Immature natural killer cell (primary cell): ENCODE data around the gene ELAVL2. TPM values are rescaled to one million over a fixed set of nuclear protein-coding genes. Genes with fewer than 3 reads are reported as not detected.

ENCODE experiments used
- DNase-seq, 3 donors: peaks; one replicate each; pipeline ENCODE4 v3.0.0; 2022; ENCODE audit warnings: mixed read lengths in 1 of 3
- H3K27ac Mint-ChIP-seq, 6 donors: one replicate each; pipeline ENCODE4 v1.8.0; 2020; ENCODE audit warnings: mixed read lengths in 6 of 6, mild to moderate bottlenecking in 5 of 6, inconsistent platforms in 4 of 6, moderate library complexity in 3 of 6
- H3K27me3 Mint-ChIP-seq, 3 donors: one replicate each; pipeline ENCODE4 v1.8.0; 2020 to 2021; ENCODE audit warnings: low read depth in 3 of 3, mild to moderate bottlenecking in 3 of 3, mixed read lengths in 3 of 3, moderate library complexity in 3 of 3, inconsistent platforms in 1 of 3
- H3K36me3 Mint-ChIP-seq, 3 donors: one replicate each; pipeline ENCODE4 v1.8.0; 2020; ENCODE audit warnings: mixed read lengths in 3 of 3, inconsistent platforms in 2 of 3, mild to moderate bottlenecking in 2 of 3
- H3K4me1 Mint-ChIP-seq, 2 donors: one replicate each; pipeline ENCODE4 v1.8.0; 2020; ENCODE audit warnings: inconsistent platforms in 2 of 2, mild to moderate bottlenecking in 2 of 2, mixed read lengths in 2 of 2, moderate library complexity in 1 of 2
- H3K4me3 Mint-ChIP-seq, 5 donors: one replicate each; pipeline ENCODE4 v1.8.0; 2020; ENCODE audit warnings: mild to moderate bottlenecking in 5 of 5, mixed read lengths in 5 of 5, inconsistent platforms in 3 of 5, moderate library complexity in 3 of 5
- H3K9me3 Mint-ChIP-seq, 6 donors: one replicate each; pipeline ENCODE4 v1.8.0; 2020; ENCODE audit warnings: mild to moderate bottlenecking in 6 of 6, mixed read lengths in 6 of 6, inconsistent platforms in 4 of 6, moderate library complexity in 3 of 6
- polyA plus RNA-seq, 3 donors: library from polyadenylated mRNA; unstranded; fragments of 300-500 nt; fragmentation: Illumina TruSeq; gene quantifications; one replicate each; pipeline ENCODE4 v1.2.3, GENCODE V29; 2021

The ELAVL2 gene
- polyA plus RNA-seq, 3 donors from 2014 or later = not detected

DNA sequence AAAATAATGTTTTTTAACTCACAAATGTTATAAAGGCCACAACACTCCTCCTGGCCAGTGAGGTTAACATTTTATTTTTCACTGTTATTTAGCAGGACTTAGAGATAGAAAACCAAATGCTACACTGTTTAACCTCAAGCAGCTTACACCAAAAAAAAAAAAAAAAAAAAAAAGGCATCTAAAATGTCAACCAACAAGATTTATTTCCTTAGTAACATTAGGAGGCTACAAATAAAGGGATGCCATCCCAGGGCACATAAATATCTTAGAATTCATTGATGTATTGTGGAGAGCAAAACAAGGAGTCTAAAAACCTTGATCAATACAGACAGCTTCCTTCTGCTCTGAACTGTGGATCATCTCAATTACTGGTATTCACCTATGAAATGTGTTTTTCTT, 53.7 kb downstream of the ELAVL2 start:
- H3K27me3 Mint-ChIP-seq = peaks cover 0 to 7% (median 0%) of the 10 kb centered on the region in 3 donors
- no peaks in the 10 kb centered on the region for H3K4me1 Mint-ChIP-seq
- H3K4me3 Mint-ChIP-seq = no peak overlapping the region
- H3K9me3 Mint-ChIP-seq = peaks cover 10 to 52% (median 32%) of the 10 kb centered on the region in 6 donors
- DNase-seq = no peak
- H3K36me3 Mint-ChIP-seq = no peaks in the 10 kb centered on the region
- H3K27ac Mint-ChIP-seq = no peak overlapping the region

DNA sequence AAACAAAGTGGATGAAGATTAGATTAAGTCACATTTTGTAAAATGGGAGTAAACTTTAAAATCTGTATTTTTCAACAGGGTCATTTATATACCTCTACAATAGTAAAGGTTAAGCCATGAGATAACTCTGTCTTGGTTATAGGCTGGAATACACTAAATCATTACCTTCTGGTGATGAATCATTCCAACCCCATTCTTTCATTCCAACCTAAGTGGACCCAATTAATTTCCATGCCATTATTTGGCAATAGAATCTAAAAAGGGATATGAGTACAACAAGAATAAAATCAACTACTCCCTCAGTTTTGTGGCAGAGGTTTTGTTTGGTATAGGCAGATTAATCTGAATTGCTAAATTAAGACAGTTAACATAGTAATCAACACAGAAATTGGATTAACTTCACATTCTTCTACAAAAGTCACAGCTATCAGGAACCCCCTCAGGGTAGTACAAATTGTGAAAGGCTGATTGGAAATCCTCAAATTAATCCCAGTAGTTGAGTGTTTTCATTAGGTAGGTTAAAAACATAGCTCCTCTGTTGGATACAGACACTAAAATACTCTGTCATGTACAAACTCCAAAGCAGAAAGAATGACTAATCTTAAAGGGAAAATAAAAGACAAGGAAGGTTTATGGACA, 54.2 kb downstream of the ELAVL2 start:
- no peaks in the 10 kb centered on the region for H3K36me3 Mint-ChIP-seq
- H3K27me3 Mint-ChIP-seq = peaks cover 0 to 7% (median 0%) of the 10 kb centered on the region in 3 donors
- DNase-seq = no peak
- H3K4me1 Mint-ChIP-seq = no peaks in the 10 kb centered on the region
- no peak overlapping the region for H3K27ac Mint-ChIP-seq
- H3K4me3 Mint-ChIP-seq = no peak overlapping the region
- H3K9me3 Mint-ChIP-seq = peaks cover 10 to 51% (median 28%) of the 10 kb centered on the region in 6 donors

DNA sequence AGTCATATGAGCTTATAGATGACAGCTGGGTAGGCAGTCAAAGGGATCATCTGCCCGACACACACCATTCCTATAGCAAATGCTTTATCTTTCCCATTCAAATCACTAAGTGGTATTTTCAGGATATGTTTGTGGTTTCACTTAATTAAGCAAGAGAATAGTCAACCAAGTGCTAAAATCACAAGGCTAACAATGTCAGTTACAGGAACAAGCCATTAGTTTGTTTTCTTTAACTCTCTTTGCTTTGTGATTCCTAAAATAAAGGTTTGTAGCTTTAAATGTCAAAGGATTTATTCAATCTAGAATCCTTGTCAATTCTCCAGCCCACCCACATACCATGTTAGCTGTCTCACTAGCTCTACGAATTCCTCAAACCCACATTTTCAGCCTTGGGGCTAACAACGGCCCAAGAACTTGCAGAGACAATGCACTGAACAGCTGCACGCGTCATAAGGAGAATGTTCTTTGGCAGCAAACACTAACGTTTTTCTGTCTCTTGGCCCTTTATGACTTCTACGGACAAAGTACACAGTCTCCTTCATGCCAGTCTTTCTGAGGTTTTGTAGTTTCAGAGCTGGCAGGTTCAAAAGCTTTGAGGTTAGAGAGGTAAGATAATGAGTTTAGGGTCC, 56.6 kb downstream of the ELAVL2 start:
- DNase-seq = no peak
- H3K4me1 Mint-ChIP-seq = no peaks in the 10 kb centered on the region
- no peak overlapping the region for H3K27ac Mint-ChIP-seq
- no peaks in the 10 kb centered on the region for H3K36me3 Mint-ChIP-seq
- H3K27me3 Mint-ChIP-seq = peaks cover 0 to 3% (median 0%) of the 10 kb centered on the region in 3 donors
- peaks cover 5 to 51% (median 18%) of the 10 kb centered on the region in 6 donors for H3K9me3 Mint-ChIP-seq
- H3K4me3 Mint-ChIP-seq = no peak overlapping the region

GRCh38 chr9:23768861-23769260, 57.2 kb downstream of the ELAVL2 start:
- Mint-ChIP-seq H3K27ac (no peak overlapping the region), H3K27me3 (peaks cover 0 to 3% (median 0%) of the 10 kb centered on the region in 3 donors), H3K9me3 (peaks cover 5 to 51% (median 18%) of the 10 kb centered on the region in 6 donors), H3K36me3 (no peaks in the 10 kb centered on the region), H3K4me3 (no peak overlapping the region), H3K4me1 (no peaks in the 10 kb centered on the region)
- no peak for DNase-seq

DNA sequence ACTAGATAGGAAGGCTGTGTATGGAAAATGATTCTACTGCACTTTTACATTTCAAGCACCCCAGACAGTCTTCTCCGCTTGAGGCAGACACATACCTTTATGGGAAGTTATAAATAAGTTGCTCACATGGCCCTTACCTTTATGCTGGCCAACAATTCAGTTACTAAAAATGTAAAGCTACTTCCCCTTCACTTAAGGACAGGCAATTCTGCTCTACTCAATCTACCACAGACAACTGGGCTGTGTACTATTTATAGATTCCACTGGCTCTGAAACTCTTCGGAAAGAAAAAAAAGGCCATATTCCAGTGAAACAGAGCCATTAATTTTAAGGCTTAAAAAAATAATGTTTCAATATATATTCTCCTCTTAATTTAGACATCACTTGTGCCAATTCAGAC, 59.4 kb downstream of the ELAVL2 start:
- H3K4me1 Mint-ChIP-seq = no peaks in the 10 kb centered on the region
- no peak overlapping the region for H3K27ac Mint-ChIP-seq
- H3K36me3 Mint-ChIP-seq = no peaks in the 10 kb centered on the region
- H3K9me3 Mint-ChIP-seq = peaks cover 4 to 50% (median 19%) of the 10 kb centered on the region in 6 donors
- no peak for DNase-seq
- no peak overlapping the region for H3K4me3 Mint-ChIP-seq
- peaks cover 0 to 4% (median 0%) of the 10 kb centered on the region in 3 donors for H3K27me3 Mint-ChIP-seq

DNA sequence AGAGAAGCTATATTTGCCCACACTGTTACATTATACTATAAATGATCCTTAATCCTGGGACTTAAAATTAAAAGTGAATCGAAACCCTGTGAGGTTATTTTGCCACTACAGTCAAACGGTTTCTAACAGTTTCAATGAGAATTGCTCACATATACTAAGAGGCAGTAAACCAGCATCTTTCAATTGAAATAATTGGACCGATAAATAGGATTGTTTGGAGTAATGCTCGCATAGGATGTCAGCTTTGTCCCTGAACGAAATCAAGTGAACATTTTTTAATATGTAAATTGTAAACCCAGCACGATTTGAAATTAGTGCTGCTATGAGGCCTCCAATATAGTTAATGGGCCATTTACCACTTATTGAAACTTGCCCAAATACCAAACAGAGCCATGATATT, 60.5 kb downstream of the ELAVL2 start:
- peaks cover 0 to 2% (median 0%) of the 10 kb centered on the region in 3 donors for H3K27me3 Mint-ChIP-seq
- H3K27ac Mint-ChIP-seq = no peak overlapping the region
- peaks cover 4 to 56% (median 19%) of the 10 kb centered on the region in 6 donors for H3K9me3 Mint-ChIP-seq

DNA sequence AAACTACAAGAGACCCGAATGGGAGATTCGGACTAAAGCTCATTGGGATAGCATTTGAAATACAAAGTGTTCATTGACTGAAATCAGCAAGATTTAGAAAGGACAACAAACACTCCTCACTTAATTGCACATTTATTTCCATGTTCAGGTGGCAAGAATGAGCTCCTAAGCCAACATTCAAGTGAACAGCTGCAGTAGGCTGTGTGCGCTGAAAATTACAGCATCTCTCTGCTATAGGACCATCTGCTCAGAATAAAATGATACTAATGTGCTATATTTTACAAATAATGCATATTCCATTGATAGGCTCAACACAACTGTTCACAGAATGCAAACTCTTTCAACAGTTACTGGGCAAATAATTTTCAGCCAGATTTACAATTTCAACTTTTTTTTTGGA, 61.8 kb downstream of the ELAVL2 start:
- H3K27me3 Mint-ChIP-seq = peaks cover 0 to 2% (median 0%) of the 10 kb centered on the region in 3 donors
- no peak overlapping the region for H3K27ac Mint-ChIP-seq
- H3K4me1 Mint-ChIP-seq = no peaks in the 10 kb centered on the region
- H3K4me3 Mint-ChIP-seq = no peak overlapping the region
- no peaks in the 10 kb centered on the region for H3K36me3 Mint-ChIP-seq
- H3K9me3 Mint-ChIP-seq = peaks cover 3 to 47% (median 14%) of the 10 kb centered on the region in 6 donors
- no peak for DNase-seq

More for the DNA sequence above, 60.5 kb downstream of the ELAVL2 start:
- Mint-ChIP-seq H3K4me3 (no peak overlapping the region), H3K36me3 (no peaks in the 10 kb centered on the region), H3K4me1 (no peaks in the 10 kb centered on the region)
- DNase-seq = no peak

- peaks cover 10 to 38% (median 21%) of the 10 kb centered on the region in 6 donors for H3K9me3 Mint-ChIP-seq
- no peaks in the 10 kb centered on the region for H3K4me1 Mint-ChIP-seq
- no peak overlapping the region for H3K27ac Mint-ChIP-seq
- no peaks in the 10 kb centered on the region for H3K36me3 Mint-ChIP-seq
- no peak overlapping the region for H3K4me3 Mint-ChIP-seq
- DNase-seq = no peak
- H3K27me3 Mint-ChIP-seq = peaks cover 0 to 1% (median 0%) of the 10 kb centered on the region in 3 donors
These were observed 71.5 kb downstream of the ELAVL2 start for GRCh38 chr9:23754551-23754950.

DNA sequence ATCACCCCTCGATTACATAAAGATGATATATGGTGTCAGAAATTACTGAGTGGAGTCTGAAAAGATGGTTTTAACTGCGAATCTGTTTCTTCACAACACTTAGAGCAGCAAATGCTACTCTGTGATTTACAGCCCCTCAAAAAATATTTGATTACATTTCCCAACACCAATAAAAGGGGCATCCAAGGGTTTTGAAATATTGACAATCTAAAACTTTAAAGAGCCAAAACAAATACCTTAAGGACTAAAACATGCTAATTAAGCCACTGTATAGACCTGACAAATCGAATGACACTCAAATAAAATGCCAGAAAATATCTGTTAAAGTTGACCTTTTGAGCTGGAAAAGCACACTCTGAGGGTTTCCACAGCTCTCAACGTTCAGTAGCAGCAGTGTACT, 73.2 kb downstream of the ELAVL2 start:
- Mint-ChIP-seq H3K9me3 (peaks cover 10 to 44% (median 25%) of the 10 kb centered on the region in 6 donors), H3K36me3 (no peaks in the 10 kb centered on the region), H3K4me3 (no peak overlapping the region), H3K27ac (no peak overlapping the region), H3K27me3 (peaks cover 0 to 1% (median 0%) of the 10 kb centered on the region in 3 donors), H3K4me1 (no peaks in the 10 kb centered on the region)
- DNase-seq = no peak

DNA sequence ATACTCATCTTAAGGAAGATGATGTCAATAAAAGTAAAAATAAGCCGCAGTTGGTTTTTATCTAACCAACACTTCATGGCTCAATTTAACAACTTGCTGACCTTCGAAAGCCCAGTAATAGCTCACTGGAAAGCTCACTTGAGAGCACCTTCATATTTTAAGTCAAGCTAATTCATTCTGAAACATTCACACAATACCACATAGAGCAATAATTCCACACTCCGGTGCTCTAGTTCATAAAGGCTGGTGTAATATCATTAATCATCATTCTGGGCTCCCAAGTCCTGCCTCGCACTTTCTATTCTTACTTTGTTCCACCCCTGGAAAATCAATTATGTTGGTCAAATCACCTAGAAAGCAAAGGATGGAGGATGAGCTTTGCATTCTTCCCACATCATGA, 74.4 kb downstream of the ELAVL2 start:
- Mint-ChIP-seq H3K36me3 (no peaks in the 10 kb centered on the region), H3K4me1 (no peaks in the 10 kb centered on the region), H3K4me3 (no peak overlapping the region), H3K27ac (no peak overlapping the region), H3K27me3 (peaks cover 0 to 1% (median 0%) of the 10 kb centered on the region in 3 donors), H3K9me3 (peaks cover 12 to 54% (median 24%) of the 10 kb centered on the region in 6 donors)
- DNase-seq = no peak

DNA sequence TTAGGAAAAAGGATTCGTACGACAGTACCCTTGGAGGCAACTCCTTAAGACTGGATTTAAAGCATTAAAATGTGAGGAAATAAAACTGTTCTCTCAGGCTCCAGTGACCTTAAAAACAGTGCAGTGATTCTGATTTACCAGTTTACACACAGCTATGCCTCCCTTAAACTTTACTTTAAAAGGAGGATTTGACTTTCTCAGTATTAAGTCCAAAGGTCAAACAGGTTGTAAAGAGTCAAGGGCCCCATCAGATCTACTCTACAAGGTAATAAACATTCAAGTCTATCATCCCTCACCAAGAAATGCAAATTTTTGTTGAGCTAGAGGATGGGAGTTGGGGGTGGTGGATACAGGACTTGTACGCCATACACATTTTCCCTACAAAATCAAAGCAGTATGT, 75.2 kb downstream of the ELAVL2 start:
- Mint-ChIP-seq H3K4me3 (no peak overlapping the region), H3K27me3 (peaks cover 0 to 1% (median 0%) of the 10 kb centered on the region in 3 donors), H3K4me1 (no peaks in the 10 kb centered on the region), H3K9me3 (peaks cover 11 to 56% (median 26%) of the 10 kb centered on the region in 6 donors), H3K36me3 (no peaks in the 10 kb centered on the region), H3K27ac (no peak overlapping the region)
- DNase-seq = no peak

DNA sequence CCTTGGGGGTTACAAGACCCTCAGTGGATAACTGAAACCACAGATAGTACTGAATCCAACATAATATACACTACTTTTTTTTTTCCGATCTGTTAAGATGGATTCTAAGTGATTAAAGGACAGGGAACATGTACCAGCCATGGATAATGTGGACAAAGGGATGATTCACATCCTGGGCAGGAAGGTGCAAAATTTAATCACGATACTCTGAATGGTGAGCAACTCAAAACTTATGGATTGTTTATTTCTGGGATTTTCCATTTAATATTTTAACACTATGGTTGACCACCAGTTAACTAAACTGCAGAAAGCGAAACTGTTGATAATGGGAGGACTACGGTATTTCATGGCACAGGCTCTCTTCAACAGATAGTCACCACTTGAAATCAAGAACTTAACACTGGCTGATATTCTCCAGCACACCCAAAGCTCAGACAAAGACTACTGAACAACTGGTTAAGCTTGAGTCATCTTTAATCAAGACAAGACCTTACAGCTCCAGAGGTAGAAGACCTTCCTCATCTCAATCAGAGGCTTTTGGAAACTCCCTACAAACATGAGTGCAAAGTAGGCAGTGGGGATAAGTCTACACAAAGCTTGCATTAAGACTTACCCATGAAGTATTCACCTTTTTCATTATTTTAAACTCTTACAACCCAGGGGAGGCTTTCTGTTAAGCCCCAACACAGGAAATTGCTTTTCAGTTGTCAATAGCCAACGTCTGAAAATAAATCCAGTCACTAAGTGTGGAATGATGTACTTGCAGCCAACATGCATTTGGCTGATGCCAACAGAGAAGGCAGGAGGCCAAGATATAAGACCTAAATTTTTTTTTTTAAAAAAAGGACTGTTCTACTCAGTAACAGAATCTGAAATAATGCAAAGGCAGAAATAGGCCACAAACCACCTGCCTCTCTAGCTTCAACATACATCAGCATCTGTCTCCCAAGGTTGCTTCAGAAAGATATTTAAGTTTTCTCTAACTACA, 78.7 kb downstream of the ELAVL2 start:
- H3K9me3 Mint-ChIP-seq = peaks cover 4 to 57% (median 17%) of the 10 kb centered on the region in 6 donors
- no peaks in the 10 kb centered on the region for H3K4me1 Mint-ChIP-seq
- H3K27ac Mint-ChIP-seq = no peak overlapping the region
- no peak overlapping the region for H3K4me3 Mint-ChIP-seq
- H3K36me3 Mint-ChIP-seq = no peaks in the 10 kb centered on the region
- DNase-seq = no peak
- peaks cover 0 to 1% (median 0%) of the 10 kb centered on the region in 3 donors for H3K27me3 Mint-ChIP-seq

DNA sequence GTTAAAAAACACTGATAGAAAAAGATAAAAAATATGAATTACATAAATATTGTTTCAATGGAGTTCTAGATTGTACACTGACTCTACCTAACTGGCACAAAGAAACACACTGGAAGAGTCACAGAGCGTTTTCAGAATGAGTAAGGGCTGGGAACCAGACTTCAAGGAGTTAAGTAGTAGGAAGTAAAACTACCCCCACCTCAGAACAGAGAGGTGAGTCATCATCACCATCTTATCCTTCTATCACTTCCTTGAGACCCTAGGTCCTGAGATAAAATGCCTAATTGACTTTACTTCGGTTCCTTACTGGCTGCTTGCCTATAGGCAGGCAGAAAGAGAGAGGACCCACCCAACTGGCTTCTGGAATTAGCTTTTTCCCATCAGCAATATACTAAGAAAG, 79.7 kb downstream of the ELAVL2 start:
- H3K27ac Mint-ChIP-seq = no peak overlapping the region
- H3K9me3 Mint-ChIP-seq = peaks cover 6 to 60% (median 20%) of the 10 kb centered on the region in 6 donors
- no peak overlapping the region for H3K4me3 Mint-ChIP-seq
- H3K27me3 Mint-ChIP-seq = no peaks in the 10 kb centered on the region
- H3K4me1 Mint-ChIP-seq = no peaks in the 10 kb centered on the region
- H3K36me3 Mint-ChIP-seq = no peaks in the 10 kb centered on the region
- no peak for DNase-seq

DNA sequence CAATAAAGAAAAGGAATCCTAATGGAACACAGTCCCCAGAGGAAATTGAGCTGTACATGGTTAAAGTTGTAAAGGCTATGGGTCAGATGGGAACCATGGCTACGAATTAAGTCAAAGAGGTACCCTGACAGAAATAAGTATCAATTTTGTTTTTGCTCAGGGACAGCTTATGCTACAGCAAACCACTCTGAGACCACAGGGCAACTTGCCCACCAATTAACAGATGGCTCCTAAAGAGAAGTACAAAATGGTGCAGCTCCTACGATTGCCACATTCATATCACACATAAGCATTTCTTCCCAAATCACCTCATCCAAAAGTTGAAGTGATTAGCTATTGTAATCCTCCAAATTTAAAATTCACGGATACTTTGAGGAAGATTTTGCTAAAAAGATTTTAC, 83.0 kb downstream of the ELAVL2 start:
- peaks cover 9 to 62% (median 24%) of the 10 kb centered on the region in 6 donors for H3K9me3 Mint-ChIP-seq
- no peak for DNase-seq
- no peak overlapping the region for H3K4me3 Mint-ChIP-seq
- no peaks in the 10 kb centered on the region for H3K4me1 Mint-ChIP-seq
- no peaks in the 10 kb centered on the region for H3K36me3 Mint-ChIP-seq
- H3K27me3 Mint-ChIP-seq = no peaks in the 10 kb centered on the region
- no peak overlapping the region for H3K27ac Mint-ChIP-seq
